ENCODE measurements around the gene FST.
A peak's percentile ranks its signal among the peaks of the same experiment; 100 is the strongest.

The FST gene

GRCh38 chr5:53438486-53439472 lies 41.6 kb upstream of the FST start:
- H3K27ac ChIP-seq: no peak overlapping the region
- peak; percentile 63 for DNase-seq (ENCODE audit: low spot score)
- ChIA-PET POLR2A (ENCODE audit: low non-redundant PET) (no interaction called here), CTCF (interaction anchor here (0.6 to 1.0 kb wide), 5 partner anchors 16 to 486 kb away, joined by 3 to 4 read pairs (median 4); no protein-coding TSS in a partner anchor)
- no peak for TF ChIP-seq CTCF (conservative IDR thresholded peaks at IDR 0.05; ENCODE audit: low read depth)

- CTCF ChIA-PET: interaction anchor here (0.6 to 1.5 kb wide), 2 partner anchors 12 to 105 kb away, joined by 4 to 5 read pairs; no protein-coding TSS in a partner anchor
- POLR2A ChIA-PET (ENCODE audit: low non-redundant PET): no interaction called here
- no peak for TF ChIP-seq CTCF (conservative IDR thresholded peaks at IDR 0.05; ENCODE audit: low read depth)
- H3K27ac ChIP-seq: no peak overlapping the region
- no peak for DNase-seq (ENCODE audit: low spot score)
Observed at GRCh38 chr5:53442961-53443360, 37.5 kb upstream of the FST start.

DNA sequence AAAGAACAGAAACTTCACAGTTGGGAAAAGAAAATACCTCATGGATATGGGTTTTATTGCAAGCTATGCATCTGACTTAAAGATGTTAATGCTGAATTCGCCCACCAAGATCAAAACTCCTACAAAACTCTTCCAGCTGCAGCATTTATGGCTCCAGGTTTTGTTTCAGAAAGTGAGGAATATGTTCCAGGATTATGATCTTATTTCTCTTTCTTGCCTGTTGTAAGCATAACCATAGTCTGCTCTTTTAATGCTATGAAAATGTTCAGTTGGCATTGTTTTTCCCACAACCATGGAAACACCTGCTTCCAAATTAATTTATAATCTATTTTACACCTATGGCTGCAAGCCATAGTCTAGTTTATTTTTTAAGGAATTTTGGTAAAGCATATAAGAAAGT lies 34.9 kb upstream of the FST start:
- ChIA-PET CTCF (interaction anchor here (0.6 kb wide), 1 partner anchor 15 kb away, joined by 4 read pairs; no protein-coding TSS in a partner anchor), POLR2A (ENCODE audit: low non-redundant PET) (no interaction called here)
- H3K27ac ChIP-seq: no peak overlapping the region
- DNase-seq (ENCODE audit: low spot score): no peak
- TF ChIP-seq CTCF (conservative IDR thresholded peaks at IDR 0.05; ENCODE audit: low read depth): no peak

DNA sequence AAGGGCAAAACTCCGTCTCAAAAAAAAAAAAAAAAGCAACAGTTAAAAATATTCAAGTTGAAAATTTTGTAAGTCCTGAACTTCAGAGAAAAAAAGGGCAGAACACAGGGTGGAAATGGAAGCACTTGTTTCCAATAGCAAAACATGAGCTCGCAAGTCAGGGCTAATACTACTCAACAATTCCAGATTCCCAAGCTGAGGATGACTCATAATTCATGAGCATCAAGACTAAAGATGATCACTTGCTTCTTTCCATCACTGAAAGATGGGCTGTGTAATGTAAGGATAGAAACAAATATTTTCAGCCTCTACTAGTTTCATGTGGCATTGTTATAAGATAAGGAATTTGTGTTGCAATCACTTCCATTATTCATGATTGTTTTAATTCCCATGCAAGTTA lies 33.5 kb upstream of the FST start:
- peak; percentile 29 for DNase-seq (ENCODE audit: low spot score)
- CTCF ChIA-PET: no interaction called here
- POLR2A ChIA-PET (ENCODE audit: low non-redundant PET): interaction anchor here (0.7 kb wide), 1 partner anchor 49 kb away, joined by 6 read pairs; no protein-coding TSS in a partner anchor
- H3K27ac ChIP-seq: no peak overlapping the region
- no peak for TF ChIP-seq CTCF (conservative IDR thresholded peaks at IDR 0.05; ENCODE audit: low read depth)

DNA sequence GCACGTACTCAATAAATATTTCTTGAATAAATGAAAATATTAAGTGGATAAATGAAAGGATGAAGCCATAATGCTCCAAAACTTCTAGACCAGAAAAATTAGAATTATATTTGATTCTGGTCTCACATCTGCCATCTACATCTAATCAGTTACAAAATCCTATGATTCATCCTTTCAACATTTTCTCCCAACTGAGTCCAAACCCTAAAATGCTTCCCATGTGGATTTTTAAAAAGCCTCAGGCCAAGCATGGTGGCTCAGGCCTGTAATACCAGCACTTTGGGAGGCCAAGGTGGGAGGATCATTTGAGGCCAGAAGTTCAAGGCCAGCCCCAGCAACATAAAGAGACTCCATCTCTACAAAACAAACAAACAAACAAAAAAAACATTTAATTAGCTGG lies 31.6 kb upstream of the FST start:
- no peak overlapping the region for H3K27ac ChIP-seq
- ChIA-PET POLR2A (ENCODE audit: low non-redundant PET) (no interaction called here), CTCF (no interaction called here)
- no peak for DNase-seq (ENCODE audit: low spot score)
- TF ChIP-seq CTCF (conservative IDR thresholded peaks at IDR 0.05; ENCODE audit: low read depth): no peak

GRCh38 chr5:53453898-53454718 lies 26.3 kb upstream of the FST start:
- H3K27ac ChIP-seq: no peak overlapping the region
- ChIA-PET CTCF (interaction anchor here (0.6 to 0.7 kb wide), 3 partner anchors 38 to 739 kb away, joined by 3 to 4 read pairs (median 3); no protein-coding TSS in a partner anchor), POLR2A (ENCODE audit: low non-redundant PET) (no interaction called here)
- DNase-seq (ENCODE audit: low spot score): no peak
- no peak for TF ChIP-seq CTCF (conservative IDR thresholded peaks at IDR 0.05; ENCODE audit: low read depth)

All from RWPE1 (cell line).